A673 (cell line): ENCODE measurements around the gene COQ3. TPM values are rescaled to one million over a fixed set of nuclear protein-coding genes. Genes with fewer than 3 reads are reported as not detected.
A peak's percentile ranks its signal among the peaks of the same experiment; 100 is the strongest.

Source experiments
- BruUV-seq: library from RNA; stranded (reverse); fragments of 400-500 nt; replicated peaks from 2 replicates; lab custom pipeline; 2021; lab: Mats Ljungman, UMichigan
- CTCF ChIA-PET: fragments of 300-600 bp; sonication (Branson Sonifier 250); formaldehyde crosslinking; loops from one replicate; lab custom pipeline; 2022; ENCODE audit warnings: antibody characterized with exemption; lab: Charles Lee
- POLR2A ChIA-PET: fragments of 300-600 bp; sonication (Branson Sonifier 250); formaldehyde crosslinking; loops from one replicate; lab custom pipeline; 2022; ENCODE audit warnings: antibody characterized with exemption; ENCODE audit not compliant: low non-redundant PET; lab: Charles Lee
- DNase-seq: peaks from one replicate; pipeline ENCODE4 v3.0.0-alpha.2; 2015; ENCODE audit warnings: low spot score
- H3K27ac ChIP-seq: fragments of 200-600 bp; sonication (generic); 2 replicates; pipeline ENCODE4 v1.5.1; 2016; ENCODE audit warnings: mixed run types, low read depth, mild to moderate bottlenecking, mixed read lengths, antibody characterized with exemption, low read length; ENCODE audit not compliant: poor library complexity, severe bottlenecking
- H3K27me3 ChIP-seq: fragments of 200-600 bp; sonication (generic); replicated peaks from 2 replicates; pipeline ENCODE4 v1.6.1; 2017; ENCODE audit warnings: mixed run types, low read depth, mild to moderate bottlenecking, mixed read lengths, antibody characterized with exemption, low read length; ENCODE audit not compliant: insufficient read depth, poor library complexity
- H3K36me3 ChIP-seq: fragments of 200-600 bp; sonication (generic); 2 replicates; pipeline ENCODE4 v1.6.1; 2016; ENCODE audit warnings: mixed run types, mild to moderate bottlenecking, mixed read lengths, antibody characterized with exemption, low read length; ENCODE audit not compliant: insufficient read depth, poor library complexity, severe bottlenecking
- H3K4me1 ChIP-seq: fragments of 200-600 bp; sonication (generic); 2 replicates; pipeline ENCODE4 v1.6.1; 2017; ENCODE audit warnings: mixed run types, mild to moderate bottlenecking, mixed read lengths, antibody characterized with exemption, low read length; ENCODE audit not compliant: insufficient read depth, poor library complexity, severe bottlenecking
- H3K4me3 ChIP-seq: fragments of 200-600 bp; sonication (generic); 2 replicates; pipeline ENCODE4 v1.5.1; 2016; ENCODE audit warnings: low read depth, mixed run types, mild to moderate bottlenecking, mixed read lengths, low read length; ENCODE audit not compliant: poor library complexity, severe bottlenecking
- H3K9me3 ChIP-seq: fragments of 200-600 bp; sonication (generic); 2 replicates; pipeline ENCODE4 v1.6.1; 2016; ENCODE audit warnings: mixed run types, low read depth, mild to moderate bottlenecking, mixed read lengths, antibody characterized with exemption, low read length; ENCODE audit not compliant: poor library complexity, severe bottlenecking
- EZH2 ChIP-seq: fragments of 200-600 bp; sonication (generic); IDR thresholded peaks from 2 replicates; pipeline ENCODE4 v1.6.1; 2017; ENCODE audit warnings: borderline replicate concordance, low read depth, mild to moderate bottlenecking, mixed read lengths, antibody characterized with exemption, low read length; ENCODE audit not compliant: poor library complexity, severe bottlenecking
- intact Hi-C: fragments of 100-400 bp; cut with micrococcal nuclease; formaldehyde crosslinking; loops from one replicate; pipeline ENCODE4 v1.10.0; 2022; ENCODE audit not compliant: unreplicated experiment
- total RNA-seq: library from RNA; stranded (reverse); gene quantifications from 2 replicates; pipeline ENCODE4 v1.2.3, GENCODE V29; 2021
- TF ChIP-seq, protein P1 (sequence below): fragments of 300-800, 200-600 bp; sonication (generic); conservative IDR thresholded peaks from 2 replicates; pipeline ENCODE4 v1.5.1; 2017; ENCODE audit warnings: low read depth, mild to moderate bottlenecking, antibody characterized with exemption, low read length, moderate library complexity, mixed read lengths

Gene COQ3
- total RNA-seq, 1 experiment from 2014 or later = 15.9 TPM

- DNase-seq = no peak
- ChIA-PET POLR2A (no interaction called here), CTCF (no interaction called here)
- Histone ChIP-seq H3K36me3 (no peaks in the 10 kb centered on the region), H3K27ac (no peak overlapping the region), H3K9me3 (no peaks in the 10 kb centered on the region), H3K4me1 (no peaks in the 10 kb centered on the region), H3K4me3 (no peak overlapping the region), H3K27me3 (no peaks in the 10 kb centered on the region)
- TF ChIP-seq, protein P1, sequence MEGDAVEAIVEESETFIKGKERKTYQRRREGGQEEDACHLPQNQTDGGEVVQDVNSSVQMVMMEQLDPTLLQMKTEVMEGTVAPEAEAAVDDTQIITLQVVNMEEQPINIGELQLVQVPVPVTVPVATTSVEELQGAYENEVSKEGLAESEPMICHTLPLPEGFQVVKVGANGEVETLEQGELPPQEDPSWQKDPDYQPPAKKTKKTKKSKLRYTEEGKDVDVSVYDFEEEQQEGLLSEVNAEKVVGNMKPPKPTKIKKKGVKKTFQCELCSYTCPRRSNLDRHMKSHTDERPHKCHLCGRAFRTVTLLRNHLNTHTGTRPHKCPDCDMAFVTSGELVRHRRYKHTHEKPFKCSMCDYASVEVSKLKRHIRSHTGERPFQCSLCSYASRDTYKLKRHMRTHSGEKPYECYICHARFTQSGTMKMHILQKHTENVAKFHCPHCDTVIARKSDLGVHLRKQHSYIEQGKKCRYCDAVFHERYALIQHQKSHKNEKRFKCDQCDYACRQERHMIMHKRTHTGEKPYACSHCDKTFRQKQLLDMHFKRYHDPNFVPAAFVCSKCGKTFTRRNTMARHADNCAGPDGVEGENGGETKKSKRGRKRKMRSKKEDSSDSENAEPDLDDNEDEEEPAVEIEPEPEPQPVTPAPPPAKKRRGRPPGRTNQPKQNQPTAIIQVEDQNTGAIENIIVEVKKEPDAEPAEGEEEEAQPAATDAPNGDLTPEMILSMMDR = no peak
- TF ChIP-seq EZH2 = no peak
- intact Hi-C loops = no loop called here
- no TSS peak for BruUV-seq
These were observed 43.4 kb downstream of the COQ3 start for GRCh38 chr6:99350573-99350972.

GRCh38 chr6:99349171-99350141, 44.5 kb downstream of the COQ3 start, which contains the start of gene FAXC:
Gene FAXC (minus strand): TSS chr6:99349674. CDS start chr6:99349372, 302 bp downstream.
- H3K36me3 ChIP-seq = no peaks in the 10 kb centered on the region
- no peaks in the 10 kb centered on the region for H3K4me1 ChIP-seq
- intact Hi-C loops = no loop called here
- CTCF ChIA-PET = no interaction called here
- no peaks in the 10 kb centered on the region for H3K27me3 ChIP-seq
- H3K27ac ChIP-seq = no peak within 1 kb of the TSS
- TF ChIP-seq EZH2 = no peak
- TF ChIP-seq, protein P1 = 0 out of 2 replicates have a peak, but pooled peaks have one; percentile 23
- peak; percentile 37 for DNase-seq
- H3K9me3 ChIP-seq = no peaks in the 10 kb centered on the region
- BruUV-seq = no TSS peak
- H3K4me3 ChIP-seq = peak within 1 kb of the TSS; percentile 70
- POLR2A ChIA-PET = interaction anchor here (0.5 kb wide), 1 partner anchor 264 kb away, joined by 6 read pairs; no protein-coding TSS in a partner anchor

- Histone ChIP-seq H3K4me1 (no peaks in the 10 kb centered on the region), H3K9me3 (no peaks in the 10 kb centered on the region), H3K4me3 (peak overlapping the region; percentile 70), H3K36me3 (no peaks in the 10 kb centered on the region), H3K27me3 (no peaks in the 10 kb centered on the region), H3K27ac (no peak overlapping the region)
- no peak for TF ChIP-seq EZH2
- TF ChIP-seq, protein P1 = no peak
- intact Hi-C loops = no loop called here
- CTCF ChIA-PET = interaction anchor here (0.6 kb wide), 1 partner anchor 1912 kb away, joined by 10 read pairs; no protein-coding TSS in a partner anchor
- POLR2A ChIA-PET = interaction anchor here (0.5 kb wide), 1 partner anchor 265 kb away, joined by 6 read pairs; no protein-coding TSS in a partner anchor
- TSS peak; percentile 63 for BruUV-seq
- DNase-seq = no peak
These were observed 45.5 kb downstream of the COQ3 start for GRCh38 chr6:99348288-99349170.
